ENCODE data around the gene JAZF1. TPM values are rescaled to one million over a fixed set of nuclear protein-coding genes. Genes with fewer than 3 reads are reported as not detected.
A peak's percentile ranks its signal among the peaks of the same experiment; 100 is the strongest.

JAZF1 gene
- total RNA-seq (10 to 100 TPM in 2 of 5 donors, 1 to 10 TPM in 1, under 1 TPM in 2; 0.58 to 16.7 (median 7.1) TPM), polyA plus RNA-seq (10 to 100 TPM in 1 of 3 donors, 1 to 10 TPM in 2; 5.8 to 11.0 (median 7.3) TPM)
- long read RNA-seq, donor 1, partial matches to known transcripts: 0 of 2 reads
- long read RNA-seq, donor 1, other reads (novel, unspliced or antisense): 0 of 2 reads
- long read RNA-seq, donor 2: 0 reads
- long read RNA-seq, donor 3, transcript JAZF1-201 (5 exons, 3,125 nt): major isoform, 6 of 6 reads
- long read RNA-seq, donor 3, partial matches to known transcripts: 0 of 6 reads
- long read RNA-seq, donor 3, other reads (novel, unspliced or antisense): 0 of 6 reads
- long read RNA-seq, donor 4, partial matches to known transcripts: 0 of 1 reads
- long read RNA-seq, donor 4, other reads (novel, unspliced or antisense): 0 of 1 reads
- long read RNA-seq, donor 5, transcript JAZF1-201 (5 exons, 3,125 nt): major isoform, 5 of 7 reads
- long read RNA-seq, donor 5, partial matches to known transcripts: 0 of 7 reads
- long read RNA-seq, donor 5, other reads (novel, unspliced or antisense): 0 of 7 reads
- long read RNA-seq, donor 6, transcript JAZF1-201 (5 exons, 3,125 nt): major isoform, 10 of 10 reads
- long read RNA-seq, donor 6, partial matches to known transcripts: 0 of 10 reads
- long read RNA-seq, donor 6, other reads (novel, unspliced or antisense): 0 of 10 reads
- long read RNA-seq, donor 7, transcript JAZF1-201 (5 exons, 3,125 nt): major isoform, 9 of 9 reads
- long read RNA-seq, donor 7, partial matches to known transcripts: 0 of 9 reads
- long read RNA-seq, donor 7, other reads (novel, unspliced or antisense): 0 of 9 reads
- long read RNA-seq, donor 8, transcript JAZF1-201 (5 exons, 3,125 nt): major isoform, 5 of 5 reads
- long read RNA-seq, donor 8, partial matches to known transcripts: 0 of 5 reads
- long read RNA-seq, donor 8, other reads (novel, unspliced or antisense): 0 of 5 reads
- long read RNA-seq, donor 9, transcript JAZF1-201 (5 exons, 3,125 nt): major isoform, 7 of 7 reads
- long read RNA-seq, donor 9, partial matches to known transcripts: 0 of 7 reads
- long read RNA-seq, donor 9, other reads (novel, unspliced or antisense): 0 of 7 reads
- long read RNA-seq, donor 10: 0 reads

- Histone ChIP-seq H3K36me3 (no peaks in the 10 kb centered on the region), H3K9me3 (no peaks in the 10 kb centered on the region), H3K4me1 (peaks cover 6 to 53% (median 36%) of the 10 kb centered on the region in 4 donors), H3K27me3 (no peaks in the 10 kb centered on the region), H3K4me3 (peak within 1 kb of the TSS; percentile 82 to 91 (median 86)), H3K27ac (peak within 1 kb of the TSS; percentile 80 to 96 (median 88))
- intact Hi-C loops (cut with DNase I; ENCODE audit: low total_unique reads): no loop called here
- TF ChIP-seq POLR2A (IDR thresholded peaks at IDR 0.05) (no peak), CTCF (IDR thresholded peaks at IDR 0.05) (no peak), POLR2AphosphoS5 (IDR thresholded peaks at IDR 0.05) (no peak), EP300 (IDR thresholded peaks at IDR 0.05) (no peak)
- 0 to 1% (median 1%) methylated on average over 21 to 61 of the region's 64 CpGs for WGBS, 5 donors
- peak; percentile 38 to 91 for DNase-seq
Measured at GRCh38 chr7:28180364-28181147, at the start of gene JAZF1. TSS of gene JAZF1 (minus strand) at chr7:28180795.

GRCh38 chr7:28230261-28230660 is 49.7 kb upstream of the JAZF1 start:
- TF ChIP-seq POLR2A (IDR thresholded peaks at IDR 0.05) (no peak), EP300 (IDR thresholded peaks at IDR 0.05) (no peak), CTCF (IDR thresholded peaks at IDR 0.05) (no peak), POLR2AphosphoS5 (IDR thresholded peaks at IDR 0.05) (no peak)
- Histone ChIP-seq H3K4me3 (no peak overlapping the region), H3K36me3 (no peaks in the 10 kb centered on the region), H3K27ac (no peak overlapping the region), H3K4me1 (no peaks in the 10 kb centered on the region), H3K27me3 (no peaks in the 10 kb centered on the region), H3K9me3 (no peaks in the 10 kb centered on the region)
- intact Hi-C loops (cut with DNase I; ENCODE audit: low total_unique reads): no loop called here
- WGBS, 5 donors: 76 to 94% (median 93%) methylated on average over 7 of the region's 7 CpGs
- no peak for DNase-seq

- Histone ChIP-seq H3K9me3 (no peaks in the 10 kb centered on the region), H3K27ac (no peak overlapping the region), H3K27me3 (no peaks in the 10 kb centered on the region), H3K4me1 (no peaks in the 10 kb centered on the region), H3K36me3 (no peaks in the 10 kb centered on the region), H3K4me3 (no peak overlapping the region)
- intact Hi-C loops (cut with DNase I; ENCODE audit: low total_unique reads): no loop called here
- no peak for TF ChIP-seq POLR2A (IDR thresholded peaks at IDR 0.05)
- no peak for TF ChIP-seq CTCF (IDR thresholded peaks at IDR 0.05)
- no peak for TF ChIP-seq POLR2AphosphoS5 (IDR thresholded peaks at IDR 0.05)
- no peak for TF ChIP-seq EP300 (IDR thresholded peaks at IDR 0.05)
- peak in 1 of 2 donors; percentile 36 for DNase-seq
- 45 to 50% (median 49%) methylated on average over 2 of the region's 2 CpGs for WGBS, 5 donors
Measured at GRCh38 chr7:28228396-28228795, 47.8 kb upstream of the JAZF1 start.
